Suprapubic skin (tissue), 4 donors: Measurements from ENCODE around the gene PRSS53.
"Not testable (repeated sequence)": the region's sequence is repeated elsewhere in the genome, so short reads cannot be mapped to it uniquely, and the experiment has no call there.

Experiments used
- CTCF ChIP-seq, 2 donors: fragments of 200-600 bp in 1 of 2; fragments of 450-650 bp in 1 of 2; sonication (generic) in 1 of 2; IDR thresholded peaks; one replicate each; pipeline ENCODE4 v1.5.1; 2016 to 2019; ENCODE audit warnings: antibody characterized with exemption in 2 of 2, mild to moderate bottlenecking in 1 of 2, moderate library complexity in 1 of 2
- EP300 ChIP-seq: sonication (generic); formaldehyde crosslinking; IDR thresholded peaks from one replicate; pipeline ENCODE4 v1.6.1; 2017; ENCODE audit warnings: antibody characterized with exemption
- POLR2A ChIP-seq, 2 donors: fragments of 450-650 bp; IDR thresholded peaks; one replicate each; pipeline ENCODE4 v1.6.1; 2017; ENCODE audit warnings: antibody characterized with exemption in 2 of 2, mild to moderate bottlenecking in 2 of 2, moderate library complexity in 2 of 2
- POLR2AphosphoS5 ChIP-seq, 3 donors: sonication (generic); formaldehyde crosslinking; IDR thresholded peaks; one replicate each; pipeline ENCODE4 v1.6.1; 2017; ENCODE audit warnings: antibody characterized with exemption in 3 of 3

GRCh38 chr16:31136822-31137499, 48.2 kb upstream of the PRSS53 start:
- not testable (repeated sequence) for TF ChIP-seq CTCF (IDR thresholded peaks at IDR 0.05); EP300; POLR2A (IDR thresholded peaks at IDR 0.05); POLR2AphosphoS5 (IDR thresholded peaks at IDR 0.05)
